Heart right ventricle (tissue), 16 donors: ENCODE results near the gene TEPSIN. TPM values are rescaled to one million over a fixed set of nuclear protein-coding genes. Genes with fewer than 3 reads are reported as not detected.

Source experiments
- ATAC-seq, 8 donors: fragments of 200-7000 bp; cut with Tn5 transposase; one replicate each; pipeline ENCODE4 v1.9.1; 2020; ENCODE audit warnings: mild to moderate bottlenecking in 8 of 8, moderate library complexity in 8 of 8, moderate number of reproducible peaks in 1 of 8
- DNase-seq, 2 donors: peaks; one replicate each; pipeline ENCODE4 v3.0.0-alpha.2; 2020
- H3K27ac ChIP-seq, 10 donors: fragments of 200-600 bp; sonication (generic) in 2 of 10; one replicate each; pipeline versions ENCODE4 v1.5.0 to v1.8.0; 2020 to 2022; ENCODE audit warnings: mild to moderate bottlenecking in 3 of 10
- H3K27me3 ChIP-seq, 7 donors: fragments of 200-600 bp; one replicate each; pipeline ENCODE4 v1.8.0; 2021 to 2022; ENCODE audit warnings: mild to moderate bottlenecking in 2 of 7
- H3K36me3 ChIP-seq, 9 donors: fragments of 200-600 bp; sonication (generic) in 1 of 9; one replicate each; pipeline versions ENCODE4 v1.5.0 to v1.8.0; 2020 to 2022; ENCODE audit warnings: mild to moderate bottlenecking in 2 of 9
- H3K4me1 ChIP-seq, 9 donors: fragments of 200-600 bp; sonication (generic) in 1 of 9; one replicate each; pipeline versions ENCODE4 v1.5.0 to v1.8.0; 2020 to 2022; ENCODE audit warnings: mild to moderate bottlenecking in 4 of 9
- H3K4me3 ChIP-seq, 10 donors: fragments of 200-600 bp; sonication (generic) in 2 of 10; one replicate each; pipeline versions ENCODE4 v1.5.0 to v1.8.0; 2020 to 2022; ENCODE audit warnings: mild to moderate bottlenecking in 7 of 10, moderate library complexity in 2 of 10
- H3K9me3 ChIP-seq, 11 donors: fragments of 200-600 bp in 10 of 11; sonication (generic) in 2 of 11; one replicate each; pipeline versions ENCODE4 v1.5.0 to v1.8.0; 2013 to 2022; ENCODE audit warnings: mild to moderate bottlenecking in 2 of 11, control low read depth in 1 of 11, moderate library complexity in 1 of 11
- CTCF ChIP-seq, 9 donors: fragments of 200-600 bp; sonication (generic) in 2 of 9; IDR thresholded peaks; one replicate each; pipeline versions ENCODE4 v1.5.0 to v1.8.0; 2021 to 2022; ENCODE audit warnings: antibody characterized with exemption in 9 of 9, mild to moderate bottlenecking in 5 of 9, moderate library complexity in 1 of 9
- WGBS, 2 donors: extraction: QIAGEN DNeasy Blood & Tissue Kit; methylation state at CpG; one replicate each; pipeline ENCODE4 v1.1.7; 2013; ENCODE audit warnings: inconsistent platforms in 1 of 2; 5-methylcytosine and 5-hydroxymethylcytosine counted together
- intact Hi-C, 10 donors: fragments of 100-400 bp; cut with DNase I; formaldehyde crosslinking; loops; one replicate each; pipeline versions ENCODE4 v1.11.1 to v1.14.2; 2022
- polyA plus RNA-seq, 2 donors: library from polyadenylated mRNA; stranded (reverse); fragments of 200-250 nt; gene quantifications; one replicate each; pipeline ENCODE4 v1.2.3, GENCODE V29; 2013
- total RNA-seq, 10 donors: library from RNA; stranded (reverse); fragmentation: NEBNext Ultra II Directional in 3 of 10; extraction: Animal tissue kit (Norgen Biotek cat#: 25700) in 3 of 10; gene quantifications; one replicate each; pipeline versions ENCODE4 v1.2.1 to v1.2.4, GENCODE V29; 2021 to 2023
- donor health status: Arrhythmogenic right ventricular cardiomyopathy.
- donor health status: ischemic (EF 13 %, LVEDD 7.1; RV severe dilation, severe dysfunction).
- donor health status: healthy with polysubstance abuse.
- donor health status: DM: no; HTN: yes; CAD: no.
- donor health status: DM: no; HTN: no; CAD: no.
- donor health status: ischemic (EF 25% LVEDD 6.9; RV normal size, moderate dysfunction).
- donor health status: ischemic (EF 25% LVEDD 5.7; RV mildly dilated, moderate dysfunction).
- donor health status: healthy.
- donor health status: DM: yes; HTN: yes; CAD: no.
- donor health status: Ischemic cardiomyopathy.
- donor health status: ischemic (EF 35%, LVEDD 5.7; RV mildly dilated, moderate dysfunction).
- donor health status: nonischemic (EF 11% LVEDD 7.7; RV severe dilation, severe dysfunction).
- donor health status: DM: yes; HTN: yes; CAD: no.
- donor health status: PGD.
- donor health status: ischemic (EF 29% LVEDD 5.4; RV normal size, mild dysfunction).
- donor health status: nonischemic (EF 23%, LVEDD 6.1; RV moderate dilation, normal function).

The TEPSIN gene
- total and polyA plus RNA-seq, 12 donors: 6.2 to 30.4 (median 9.8) TPM

GRCh38 chr17:81252326-81252986 lies 13.6 kb upstream of the TEPSIN start:
- Histone ChIP-seq H3K36me3 (peaks cover 0 to 66% (median 7%) of the 10 kb centered on the region in 9 donors), H3K4me1 (peaks cover 4 to 24% (median 13%) of the 10 kb centered on the region in 9 donors), H3K27ac (no peak overlapping the region), H3K27me3 (no peaks in the 10 kb centered on the region), H3K9me3 (no peaks in the 10 kb centered on the region), H3K4me3 (no peak overlapping the region)
- ATAC-seq (no peak), DNase-seq (peak in 1 of 2 donors; percentile 10)
- intact Hi-C loops: loop anchor here in 8 of 10 donors (2.0 to 10.0 kb wide), 8 partner anchors 142 to 352 kb away; partner anchors contain the start of gene BAHCC1 (in 1 of the 8)
- TF ChIP-seq CTCF (IDR thresholded peaks at IDR 0.05): no peak
- 86 to 88% methylated on average over 15 of the region's 15 CpGs for WGBS, 2 donors

- H3K4me1 ChIP-seq: peaks cover 4 to 24% (median 13%) of the 10 kb centered on the region in 9 donors
- 77 to 82% methylated on average over 29 of the region's 29 CpGs for WGBS, 2 donors
- H3K9me3 ChIP-seq: no peaks in the 10 kb centered on the region
- DNase-seq (peak in 1 of 2 donors; percentile 11), ATAC-seq (no peak)
- peaks cover 0 to 64% (median 7%) of the 10 kb centered on the region in 9 donors for H3K36me3 ChIP-seq
- no peak overlapping the region for H3K27ac ChIP-seq
- intact Hi-C loops: loop anchor here in 8 of 10 donors (2.0 to 10.0 kb wide), 8 partner anchors 143 to 353 kb away; partner anchors contain the start of gene BAHCC1 (in 1 of the 8)
- TF ChIP-seq CTCF (IDR thresholded peaks at IDR 0.05): no peak
- no peaks in the 10 kb centered on the region for H3K27me3 ChIP-seq
- no peak overlapping the region for H3K4me3 ChIP-seq
Measured at GRCh38 chr17:81251709-81252301, 12.9 kb upstream of the TEPSIN start.

GRCh38 chr17:81251094-81251708 lies 12.3 kb upstream of the TEPSIN start:
- 62 to 74% methylated on average over 25 of the region's 25 CpGs for WGBS, 2 donors
- H3K27me3 ChIP-seq: no peaks in the 10 kb centered on the region

More at GRCh38 chr17:81251094-81251708, 12.3 kb upstream of the TEPSIN start:
- ATAC-seq: peak in 5 of 8 donors; percentile 13 to 51 (median 37)
- Histone ChIP-seq H3K36me3 (peaks cover 0 to 64% (median 7%) of the 10 kb centered on the region in 9 donors), H3K4me3 (no peak overlapping the region), H3K27ac (no peak overlapping the region), H3K4me1 (peaks cover 4 to 21% (median 13%) of the 10 kb centered on the region in 9 donors), H3K9me3 (no peaks in the 10 kb centered on the region)
- no peak for TF ChIP-seq CTCF (IDR thresholded peaks at IDR 0.05)
- intact Hi-C loops: loop anchor here in 8 of 10 donors (5.0 to 10.0 kb wide), 5 partner anchors 144 to 354 kb away; partner anchors contain the start of gene BAHCC1 (in 1 of the 8)
- peak in 1 of 2 donors; percentile 33 for DNase-seq
